Ectodermal cell (in vitro differentiated cells): Measurements from ENCODE around the gene PLCB4.
"Not testable (repeated sequence)": the region's sequence is repeated elsewhere in the genome, so short reads cannot be mapped to it uniquely, and the experiment has no call there.

Experiments
- H3K27ac ChIP-seq: 2 replicates; pipeline ENCODE4 v1.7.0; 2013; ENCODE audit warnings: mild to moderate bottlenecking, low read depth, low read length; ENCODE audit not compliant: insufficient read depth, poor library complexity, severe bottlenecking
- H3K27me3 ChIP-seq: 2 replicates; pipeline ENCODE4 v1.7.0; 2013; ENCODE audit warnings: mild to moderate bottlenecking, low read length; ENCODE audit not compliant: insufficient read depth, control insufficient read depth, poor library complexity, severe bottlenecking
- H3K36me3 ChIP-seq: one replicate; pipeline ENCODE4 v1.7.0; 2013; ENCODE audit warnings: low read length; ENCODE audit not compliant: control insufficient read depth, insufficient read depth
- H3K4me1 ChIP-seq: one replicate; pipeline ENCODE4 v1.7.0; 2013; ENCODE audit warnings: low read length; ENCODE audit not compliant: control insufficient read depth, insufficient read depth
- H3K4me3 ChIP-seq: 2 replicates; pipeline ENCODE4 v1.7.0; 2013; ENCODE audit warnings: low read depth, low read length, control low read depth; ENCODE audit not compliant: insufficient read depth
- H3K9me3 ChIP-seq: 2 replicates; pipeline ENCODE4 v1.7.0; 2013; ENCODE audit warnings: mild to moderate bottlenecking, low read length, moderate library complexity; ENCODE audit not compliant: control insufficient read depth
- WGBS, 2 experiments: methylation state at CpG; one replicate each; pipeline ENCODE4 v1.1.7; 2013; ENCODE audit warnings: missing lambda C conversion rate in 2 of 2; 5-methylcytosine and 5-hydroxymethylcytosine counted together

The PLCB4 gene

GRCh38 chr20:9374072-9374471 lies 305.2 kb downstream of the PLCB4 start:
- Histone ChIP-seq H3K27me3 (no peaks in the 10 kb centered on the region), H3K4me3 (no peak overlapping the region), H3K4me1 (peaks cover 12% of the 10 kb centered on the region), H3K36me3 (no peaks in the 10 kb centered on the region), H3K9me3 (no peaks in the 10 kb centered on the region), H3K27ac (no peak overlapping the region)
- WGBS, 2 experiments = 90 to 93% methylated on average over 3 to 5 of the region's 5 CpGs

GRCh38 chr20:9374480-9374879 lies 305.6 kb downstream of the PLCB4 start:
- H3K27ac ChIP-seq = no peak overlapping the region
- no peaks in the 10 kb centered on the region for H3K36me3 ChIP-seq
- no peak overlapping the region for H3K4me3 ChIP-seq
- no peaks in the 10 kb centered on the region for H3K27me3 ChIP-seq
- H3K9me3 ChIP-seq = no peaks in the 10 kb centered on the region
- H3K4me1 ChIP-seq = peaks cover 12% of the 10 kb centered on the region
- WGBS, 2 experiments = 100% methylated on average over 1 of the region's 1 CpG; no CpG with 5 or more reads in 1 of the 2 experiments

- no peaks in the 10 kb centered on the region for H3K9me3 ChIP-seq
- H3K36me3 ChIP-seq = no peaks in the 10 kb centered on the region
- 86 to 100% methylated on average over 1 of the region's 1 CpG for WGBS, 2 experiments
- peak overlapping the region; percentile 36 for H3K27ac ChIP-seq
- peaks cover 12% of the 10 kb centered on the region for H3K4me1 ChIP-seq
- H3K4me3 ChIP-seq = no peak overlapping the region
- no peaks in the 10 kb centered on the region for H3K27me3 ChIP-seq
Measured at GRCh38 chr20:9375221-9375681, 306.4 kb downstream of the PLCB4 start.

GRCh38 chr20:9377007-9377406 lies 308.1 kb downstream of the PLCB4 start:
- H3K4me1 ChIP-seq = peaks cover 12% of the 10 kb centered on the region
- no peak overlapping the region for H3K27ac ChIP-seq

GRCh38 chr20:9385345-9386310 lies 316.7 kb downstream of the PLCB4 start:
- H3K27me3 ChIP-seq, H3K4me3 ChIP-seq, H3K9me3 ChIP-seq, H3K27ac ChIP-seq, H3K36me3 ChIP-seq, H3K4me1 ChIP-seq: not testable (repeated sequence)
- WGBS, 2 experiments = 95 to 96% methylated on average over 60 to 61 of the region's 61 CpGs

More at GRCh38 chr20:9377007-9377406, 308.1 kb downstream of the PLCB4 start:
- H3K9me3 ChIP-seq = no peaks in the 10 kb centered on the region
- H3K36me3 ChIP-seq = no peaks in the 10 kb centered on the region
- H3K4me3 ChIP-seq = no peak overlapping the region
- WGBS, 2 experiments = 93% methylated on average over 2 of the region's 2 CpGs
- H3K27me3 ChIP-seq = no peaks in the 10 kb centered on the region

GRCh38 chr20:9388160-9388812 lies 319.4 kb downstream of the PLCB4 start:
- Histone ChIP-seq H3K4me3 (no peak overlapping the region), H3K4me1 (no peaks in the 10 kb centered on the region), H3K27ac (no peak overlapping the region), H3K27me3 (no peaks in the 10 kb centered on the region), H3K9me3 (no peaks in the 10 kb centered on the region), H3K36me3 (peaks cover 9% of the 10 kb centered on the region)
- 93 to 96% methylated on average over 7 to 8 of the region's 8 CpGs for WGBS, 2 experiments

- Histone ChIP-seq H3K9me3 (no peaks in the 10 kb centered on the region), H3K4me3 (no peak overlapping the region), H3K4me1 (no peaks in the 10 kb centered on the region), H3K27ac (no peak overlapping the region), H3K27me3 (no peaks in the 10 kb centered on the region), H3K36me3 (peaks cover 7% of the 10 kb centered on the region)
- WGBS, 2 experiments = 97 to 100% methylated on average over 2 of the region's 2 CpGs
Measured at GRCh38 chr20:9388813-9389161, 319.9 kb downstream of the PLCB4 start.

GRCh38 chr20:9389346-9389745 lies 320.5 kb downstream of the PLCB4 start:
- WGBS, 2 experiments = 86 to 87% methylated on average over 1 of the region's 1 CpG
- Histone ChIP-seq H3K27me3 (no peaks in the 10 kb centered on the region), H3K4me3 (no peak overlapping the region), H3K4me1 (no peaks in the 10 kb centered on the region), H3K36me3 (peaks cover 1% of the 10 kb centered on the region), H3K9me3 (no peaks in the 10 kb centered on the region), H3K27ac (no peak overlapping the region)

- Histone ChIP-seq H3K27me3 (no peaks in the 10 kb centered on the region), H3K27ac (no peak overlapping the region), H3K4me1 (no peaks in the 10 kb centered on the region), H3K9me3 (no peaks in the 10 kb centered on the region), H3K4me3 (no peak overlapping the region), H3K36me3 (no peaks in the 10 kb centered on the region)
- WGBS, 2 experiments = 92 to 100% methylated on average over 2 to 3 of the region's 3 CpGs
Measured at GRCh38 chr20:9390441-9390840, 321.6 kb downstream of the PLCB4 start.
